Upper lobe of left lung (tissue), 6 donors: Measurements from ENCODE around the gene SEC14L2. TPM values are rescaled to one million over a fixed set of nuclear protein-coding genes. Genes with fewer than 3 reads are reported as not detected.
"Not testable (repeated sequence)": the region's sequence is repeated elsewhere in the genome, so short reads cannot be mapped to it uniquely, and the experiment has no call there.

Experiments
- ATAC-seq, 2 donors: fragments of 200-7000 bp; cut with Tn5 transposase; one replicate each; pipeline ENCODE4 v1.9.1; 2022; ENCODE audit warnings: mild to moderate bottlenecking in 2 of 2, moderate library complexity in 2 of 2; ENCODE audit not compliant: low FRiP score in 2 of 2
- DNase-seq, 2 donors: peaks; one replicate each; pipeline ENCODE4 v3.0.0-alpha.2; 2019 to 2020
- H3K27ac ChIP-seq, 4 donors: fragments of 200-600 bp; sonication (generic); one replicate each; pipeline ENCODE4 v1.5.1; 2016 to 2019
- H3K27me3 ChIP-seq, 4 donors: fragments of 200-600 bp; sonication (generic); one replicate each; pipeline ENCODE4 v1.5.1; 2017 to 2019
- H3K36me3 ChIP-seq, 4 donors: fragments of 200-600 bp; sonication (generic); one replicate each; pipeline ENCODE4 v1.5.1; 2016 to 2019
- H3K4me1 ChIP-seq, 4 donors: fragments of 200-600 bp; sonication (generic); one replicate each; pipeline ENCODE4 v1.5.1; 2018 to 2019
- H3K4me3 ChIP-seq, 4 donors: fragments of 200-600 bp; sonication (generic); one replicate each; pipeline ENCODE4 v1.5.1; 2017 to 2019; ENCODE audit warnings: mild to moderate bottlenecking in 2 of 4, moderate library complexity in 1 of 4
- H3K9me3 ChIP-seq, 4 donors: fragments of 200-600 bp; sonication (generic); one replicate each; pipeline ENCODE4 v1.5.1; 2018 to 2019
- EP300 ChIP-seq, 4 donors: sonication (generic); formaldehyde crosslinking; IDR thresholded peaks; one replicate each; pipeline ENCODE4 v1.5.1; 2017; ENCODE audit warnings: antibody characterized with exemption in 4 of 4, control low read depth in 2 of 4
- POLR2A ChIP-seq, 4 donors: fragments of 450-650 bp; IDR thresholded peaks; one replicate each; pipeline ENCODE4 v1.5.1; 2016 to 2017; ENCODE audit warnings: antibody characterized with exemption in 4 of 4, mild to moderate bottlenecking in 2 of 4
- POLR2AphosphoS5 ChIP-seq, 2 donors: sonication (generic); formaldehyde crosslinking; IDR thresholded peaks; one replicate each; pipeline ENCODE4 v1.5.1; 2017; ENCODE audit warnings: antibody characterized with exemption in 2 of 2
- WGBS, 2 donors: methylation state at CpG; one replicate each; pipeline ENCODE4 v1.1.5; 2017 to 2018; 5-methylcytosine and 5-hydroxymethylcytosine counted together
- total RNA-seq, 6 donors: library from RNA; depleted of rRNA in 4 of 6; stranded (reverse); fragments of >200 nt in 4 of 6; gene quantifications; one replicate each; pipeline versions ENCODE4 v1.1.0 to v1.2.1, GENCODE V29; 2016 to 2021
- TF ChIP-seq, protein P1 (sequence below), 6 experiments: fragments of 450-650 bp in 4 of 6; fragments of 200-600 bp in 2 of 6; sonication (generic) in 2 of 6; IDR thresholded peaks; one replicate each; pipeline ENCODE4 v1.5.1; 2016 to 2019; ENCODE audit warnings: antibody characterized with exemption in 6 of 6
- donor health status: DM: no; HTN: no; CAD: no; lungs with moderate emphysema.
- donor health status: DM: no; HTN: yes; CAD: no; lungs with severe emphysema.

SEC14L2 gene
- total RNA-seq, 6 donors from 2014 or later: 5.6 to 12.6 (median 8.4) TPM

DNA sequence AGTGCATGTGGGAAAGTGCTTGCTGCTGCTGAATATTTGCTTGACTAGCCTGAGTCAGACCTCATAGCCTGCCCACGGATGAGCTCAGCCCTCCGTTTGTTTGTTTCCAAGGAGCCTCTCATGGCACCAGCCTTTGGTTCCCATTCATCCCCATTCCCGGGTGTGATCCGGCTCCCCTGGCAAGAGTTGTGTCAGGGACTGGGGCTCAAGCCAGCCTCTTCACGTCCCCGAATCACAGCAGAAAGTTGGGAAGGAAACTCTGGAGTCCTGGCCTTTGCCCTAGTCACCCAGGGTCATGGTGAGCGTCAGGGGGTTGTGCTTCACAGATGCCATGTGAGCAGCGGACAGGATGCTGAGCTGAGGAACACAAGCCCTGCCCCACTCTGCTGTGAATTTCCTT, 61.2 kb downstream of the SEC14L2 start:
- Histone ChIP-seq H3K4me1 (no peaks in the 10 kb centered on the region), H3K27me3 (no peaks in the 10 kb centered on the region), H3K27ac (no peak overlapping the region), H3K9me3 (no peaks in the 10 kb centered on the region), H3K36me3 (no peaks in the 10 kb centered on the region), H3K4me3 (no peak overlapping the region)
- WGBS, 2 donors: 61 to 74% methylated on average over 8 of the region's 8 CpGs
- DNase-seq: no peak
- ATAC-seq: no peak
- TF ChIP-seq EP300 (IDR thresholded peaks at IDR 0.05): no peak
- TF ChIP-seq, protein P1, sequence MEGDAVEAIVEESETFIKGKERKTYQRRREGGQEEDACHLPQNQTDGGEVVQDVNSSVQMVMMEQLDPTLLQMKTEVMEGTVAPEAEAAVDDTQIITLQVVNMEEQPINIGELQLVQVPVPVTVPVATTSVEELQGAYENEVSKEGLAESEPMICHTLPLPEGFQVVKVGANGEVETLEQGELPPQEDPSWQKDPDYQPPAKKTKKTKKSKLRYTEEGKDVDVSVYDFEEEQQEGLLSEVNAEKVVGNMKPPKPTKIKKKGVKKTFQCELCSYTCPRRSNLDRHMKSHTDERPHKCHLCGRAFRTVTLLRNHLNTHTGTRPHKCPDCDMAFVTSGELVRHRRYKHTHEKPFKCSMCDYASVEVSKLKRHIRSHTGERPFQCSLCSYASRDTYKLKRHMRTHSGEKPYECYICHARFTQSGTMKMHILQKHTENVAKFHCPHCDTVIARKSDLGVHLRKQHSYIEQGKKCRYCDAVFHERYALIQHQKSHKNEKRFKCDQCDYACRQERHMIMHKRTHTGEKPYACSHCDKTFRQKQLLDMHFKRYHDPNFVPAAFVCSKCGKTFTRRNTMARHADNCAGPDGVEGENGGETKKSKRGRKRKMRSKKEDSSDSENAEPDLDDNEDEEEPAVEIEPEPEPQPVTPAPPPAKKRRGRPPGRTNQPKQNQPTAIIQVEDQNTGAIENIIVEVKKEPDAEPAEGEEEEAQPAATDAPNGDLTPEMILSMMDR (IDR thresholded peaks at IDR 0.05): no peak
- TF ChIP-seq POLR2AphosphoS5 (IDR thresholded peaks at IDR 0.05): no peak
- no peak for TF ChIP-seq POLR2A (IDR thresholded peaks at IDR 0.05)

DNA sequence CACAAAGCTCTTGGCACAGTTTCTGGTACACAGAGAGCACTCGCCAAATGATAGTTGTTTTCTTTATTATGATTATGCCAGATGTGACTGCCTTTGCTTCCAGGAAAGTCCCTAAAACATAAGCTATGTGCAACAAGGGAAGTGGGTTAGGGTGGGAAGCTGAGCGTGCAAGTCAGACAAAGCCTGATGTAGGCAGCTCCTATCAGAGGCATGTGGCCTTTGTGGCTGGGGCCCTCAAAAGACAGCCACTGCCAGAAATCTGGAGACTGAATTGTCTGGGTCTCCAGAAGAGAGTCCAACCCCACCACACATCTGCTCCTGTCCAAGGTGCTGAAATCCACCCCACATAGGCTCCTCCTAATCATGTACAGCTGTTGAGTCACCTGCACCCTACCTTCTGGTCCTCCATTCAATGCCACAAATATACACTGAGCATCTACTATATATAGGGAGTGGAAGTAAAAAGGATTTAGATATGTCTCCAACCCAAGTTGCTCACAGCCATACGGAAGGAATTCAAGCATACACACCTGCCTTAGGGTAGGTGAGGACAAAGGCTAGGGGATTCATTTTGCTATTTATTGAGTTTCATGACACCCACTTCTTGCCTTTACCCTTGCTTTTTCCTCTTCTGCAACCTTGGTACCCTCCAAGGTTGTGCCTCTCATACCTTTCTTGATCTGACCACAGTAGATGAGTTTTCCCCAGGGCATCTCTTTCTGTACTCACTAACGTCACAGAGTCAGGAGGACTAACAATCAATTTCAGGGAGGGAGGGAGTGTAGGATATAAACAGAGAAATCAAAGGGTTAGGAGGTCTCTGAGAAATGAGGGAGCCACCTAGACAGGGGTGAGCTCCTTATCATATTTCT, 62.6 kb downstream of the SEC14L2 start:
- WGBS, 2 donors: 57 to 69% methylated on average over 4 of the region's 4 CpGs
- Histone ChIP-seq H3K4me3 (no peak overlapping the region), H3K27ac (no peak overlapping the region), H3K27me3 (no peaks in the 10 kb centered on the region), H3K4me1 (no peaks in the 10 kb centered on the region), H3K9me3 (no peaks in the 10 kb centered on the region), H3K36me3 (no peaks in the 10 kb centered on the region)
- TF ChIP-seq, protein P1 (IDR thresholded peaks at IDR 0.05): no peak
- TF ChIP-seq EP300 (IDR thresholded peaks at IDR 0.05) (no peak), POLR2AphosphoS5 (IDR thresholded peaks at IDR 0.05) (no peak), POLR2A (IDR thresholded peaks at IDR 0.05) (no peak)
- ATAC-seq (peak in 1 of 2 donors; percentile 34), DNase-seq (no peak)

DNA sequence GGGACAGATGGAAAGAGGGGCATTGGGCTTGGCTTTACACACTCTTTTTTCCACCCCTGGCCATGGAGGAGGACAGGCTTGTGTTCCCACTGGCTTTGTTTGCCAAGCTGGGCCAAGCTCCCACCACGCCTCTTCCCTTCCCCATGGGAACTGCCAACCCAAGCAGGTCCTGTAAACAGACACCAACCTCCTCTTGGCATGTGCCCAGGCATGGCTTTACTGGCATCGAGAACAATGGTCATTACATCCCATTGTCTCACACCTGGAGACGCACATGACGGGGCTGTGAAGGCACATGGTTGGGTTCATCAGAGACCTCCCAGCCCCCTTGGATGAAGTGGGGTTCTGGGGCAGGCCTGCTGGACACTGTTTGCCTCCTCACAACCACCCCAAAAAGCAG, 63.3 kb downstream of the SEC14L2 start:
- Histone ChIP-seq H3K4me1 (no peaks in the 10 kb centered on the region), H3K27ac (no peak overlapping the region), H3K36me3 (no peaks in the 10 kb centered on the region), H3K9me3 (no peaks in the 10 kb centered on the region), H3K4me3 (no peak overlapping the region), H3K27me3 (no peaks in the 10 kb centered on the region)
- TF ChIP-seq, protein P1 (IDR thresholded peaks at IDR 0.05): no peak
- TF ChIP-seq POLR2AphosphoS5 (IDR thresholded peaks at IDR 0.05) (no peak), POLR2A (IDR thresholded peaks at IDR 0.05) (no peak), EP300 (IDR thresholded peaks at IDR 0.05) (no peak)
- WGBS, 2 donors: 60 to 63% methylated on average over 1 to 4 of the region's 4 CpGs
- DNase-seq (no peak), ATAC-seq (peak in 1 of 2 donors; percentile 11)

DNA sequence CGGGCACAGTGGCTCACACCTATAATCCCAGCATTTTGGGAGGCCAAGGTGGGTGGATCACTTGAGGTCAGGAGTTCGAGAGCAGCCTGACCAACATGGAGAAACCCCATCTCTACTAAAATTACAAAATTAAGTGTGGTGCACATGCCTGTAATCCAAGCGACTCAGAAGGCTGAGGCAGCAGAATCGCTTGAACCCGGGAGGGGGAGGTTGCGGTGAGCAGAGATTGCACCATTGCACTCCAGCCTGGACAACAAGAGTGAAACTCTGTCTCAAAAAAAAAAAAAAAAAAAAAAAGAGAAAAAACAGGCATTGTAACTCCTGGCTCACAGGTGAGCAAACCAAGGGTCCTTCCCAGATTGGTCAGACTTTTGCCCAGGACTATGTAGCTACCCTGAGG, 63.7 kb downstream of the SEC14L2 start:
- DNase-seq, H3K27me3 ChIP-seq, H3K36me3 ChIP-seq, H3K4me3 ChIP-seq, H3K9me3 ChIP-seq, ATAC-seq, H3K4me1 ChIP-seq, H3K27ac ChIP-seq: not testable (repeated sequence)
- 79 to 85% methylated on average over 5 to 6 of the region's 6 CpGs for whole genome bisulfite sequencing, 2 donors

DNA sequence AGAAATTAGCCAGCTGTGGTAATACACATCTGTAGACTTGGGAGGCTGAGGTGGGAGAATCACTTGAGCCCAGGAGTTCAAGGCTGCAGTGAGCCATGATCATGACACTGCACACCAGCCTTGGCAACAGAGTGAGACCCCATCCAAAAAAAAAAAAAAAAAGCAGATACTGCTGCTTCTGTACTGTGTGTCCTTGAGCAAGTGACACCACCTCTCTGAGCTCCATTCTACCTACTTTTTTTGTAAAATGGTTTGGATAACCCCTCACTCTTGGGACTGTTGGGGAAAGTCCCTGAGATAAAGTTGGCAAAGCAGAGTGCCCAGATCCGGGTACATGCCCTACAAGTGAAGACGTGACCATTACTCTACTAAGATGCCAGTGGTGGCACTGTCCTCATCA, 72.3 kb downstream of the SEC14L2 start:
- 68 to 69% methylated on average over 2 of the region's 2 CpGs for WGBS, 2 donors
- no peaks in the 10 kb centered on the region for H3K9me3 ChIP-seq

More for the DNA sequence above, 72.3 kb downstream of the SEC14L2 start:
- Histone ChIP-seq H3K36me3 (no peaks in the 10 kb centered on the region), H3K27me3 (no peaks in the 10 kb centered on the region), H3K4me1 (peaks cover 0 to 9% (median 7%) of the 10 kb centered on the region in 4 donors), H3K27ac (no peak overlapping the region), H3K4me3 (no peak overlapping the region)
- no peak for DNase-seq
- no peak for ATAC-seq
- TF ChIP-seq POLR2A (IDR thresholded peaks at IDR 0.05) (no peak), EP300 (IDR thresholded peaks at IDR 0.05) (no peak), POLR2AphosphoS5 (IDR thresholded peaks at IDR 0.05) (no peak)
- TF ChIP-seq, protein P1 (IDR thresholded peaks at IDR 0.05): no peak
